Testis (tissue), 2 donors: ENCODE measurements around the gene VPS54.

Experiments
- CTCF ChIP-seq, 3 experiments: fragments of 450-650 bp in 2 of 3; fragments of 200-600 bp in 1 of 3; sonication (generic) in 1 of 3; IDR thresholded peaks; one replicate each; pipeline ENCODE4 v1.5.1; 2016 to 2019; ENCODE audit warnings: antibody characterized with exemption in 3 of 3, mild to moderate bottlenecking in 2 of 3, moderate library complexity in 1 of 3
- POLR2A ChIP-seq: fragments of 450-650 bp; IDR thresholded peaks from one replicate; pipeline ENCODE4 v1.6.1; 2017; ENCODE audit warnings: antibody characterized with exemption, mild to moderate bottlenecking, moderate library complexity

GRCh38 chr2:63926815-63927214 is 92.4 kb downstream of the VPS54 start:
- TF ChIP-seq CTCF (IDR thresholded peaks at IDR 0.05) (no peak), POLR2A (no peak)
